ENCODE results near the gene AK5. TPM values are rescaled to one million over a fixed set of nuclear protein-coding genes. Genes with fewer than 3 reads are reported as not detected.
"Not testable (repeated sequence)": the region's sequence is repeated elsewhere in the genome, so short reads cannot be mapped to it uniquely, and the experiment has no call there.

The AK5 gene
- total RNA-seq, 2 donors from 2014 or later = 3.1 to 20.8 TPM

- TF ChIP-seq POLR2AphosphoS5 (IDR thresholded peaks at IDR 0.05) = no peak
- no peak for TF ChIP-seq POLR2A (IDR thresholded peaks at IDR 0.05)
- Histone ChIP-seq H3K36me3 (no peaks in the 10 kb centered on the region), H3K4me3 (no peak overlapping the region), H3K27ac (no peak overlapping the region), H3K4me1 (replicated peaks) (no peaks in the 10 kb centered on the region), H3K27me3 (replicated peaks; ENCODE audit: insufficient read depth) (no peaks in the 10 kb centered on the region), H3K9me3 (no peaks in the 10 kb centered on the region)
- intact Hi-C loops (cut with DNase I) = no loop called here
- 88% methylated on average over 4 of the region's 4 CpGs for WGBS
- DNase-seq (ENCODE audit: low spot score) = no peak
Measured at GRCh38 chr1:77415579-77415978, 133.8 kb downstream of the AK5 start.

- intact Hi-C loops (cut with DNase I) = no loop called here
- no peak overlapping the region for H3K27ac ChIP-seq
- TF ChIP-seq CTCF (IDR thresholded peaks at IDR 0.05) (peak in 1 of 4 experiments; percentile 10), POLR2AphosphoS5 (IDR thresholded peaks at IDR 0.05) (no peak)
- no peaks in the 10 kb centered on the region for H3K27me3 ChIP-seq (replicated peaks; ENCODE audit: insufficient read depth)
- DNase-seq (ENCODE audit: low spot score) = no peak
- no peak overlapping the region for H3K4me3 ChIP-seq
- no peaks in the 10 kb centered on the region for H3K9me3 ChIP-seq
- H3K36me3 ChIP-seq = no peaks in the 10 kb centered on the region
- 87% methylated on average over 5 of the region's 5 CpGs for WGBS
- no peaks in the 10 kb centered on the region for H3K4me1 ChIP-seq (replicated peaks)
Measured at GRCh38 chr1:77416692-77417450, 135.1 kb downstream of the AK5 start.

- H3K27me3 ChIP-seq (replicated peaks; ENCODE audit: insufficient read depth); H3K4me1 ChIP-seq (replicated peaks); DNase-seq (ENCODE audit: low spot score); H3K36me3 ChIP-seq; intact Hi-C loops (cut with DNase I); H3K27ac ChIP-seq; H3K9me3 ChIP-seq; H3K4me3 ChIP-seq: not testable (repeated sequence)
- 98% methylated on average over 3 of the region's 3 CpGs for WGBS
Measured at GRCh38 chr1:77418055-77418454, 136.2 kb downstream of the AK5 start.

GRCh38 chr1:77421504-77422233, 139.8 kb downstream of the AK5 start:
- Histone ChIP-seq H3K9me3 (no peaks in the 10 kb centered on the region), H3K36me3 (no peaks in the 10 kb centered on the region), H3K27me3 (replicated peaks; ENCODE audit: insufficient read depth) (no peaks in the 10 kb centered on the region), H3K4me1 (replicated peaks) (no peaks in the 10 kb centered on the region), H3K4me3 (no peak overlapping the region), H3K27ac (no peak overlapping the region)
- 94% methylated on average over 3 of the region's 3 CpGs for WGBS
- TF ChIP-seq POLR2A (IDR thresholded peaks at IDR 0.05) (no peak), POLR2AphosphoS5 (IDR thresholded peaks at IDR 0.05) (no peak), CTCF (IDR thresholded peaks at IDR 0.05) (no peak)
- DNase-seq (ENCODE audit: low spot score) = no peak
- intact Hi-C loops (cut with DNase I) = no loop called here

GRCh38 chr1:77424236-77424635, 142.4 kb downstream of the AK5 start:
- H3K9me3 ChIP-seq = no peaks in the 10 kb centered on the region
- no peaks in the 10 kb centered on the region for H3K4me1 ChIP-seq (replicated peaks)
- TF ChIP-seq POLR2AphosphoS5 (IDR thresholded peaks at IDR 0.05) (no peak), CTCF (IDR thresholded peaks at IDR 0.05) (no peak), POLR2A (IDR thresholded peaks at IDR 0.05) (no peak)
- no peak for DNase-seq (ENCODE audit: low spot score)
- no peaks in the 10 kb centered on the region for H3K27me3 ChIP-seq (replicated peaks; ENCODE audit: insufficient read depth)
- H3K4me3 ChIP-seq = no peak overlapping the region
- H3K27ac ChIP-seq = no peak overlapping the region
- intact Hi-C loops (cut with DNase I) = no loop called here
- no peaks in the 10 kb centered on the region for H3K36me3 ChIP-seq

GRCh38 chr1:77428068-77428467, 146.2 kb downstream of the AK5 start:
- TF ChIP-seq POLR2AphosphoS5 (IDR thresholded peaks at IDR 0.05) (no peak), POLR2A (IDR thresholded peaks at IDR 0.05) (no peak), CTCF (IDR thresholded peaks at IDR 0.05) (no peak)
- 84% methylated on average over 1 of the region's 1 CpG for WGBS
- no peak overlapping the region for H3K4me3 ChIP-seq
- no peaks in the 10 kb centered on the region for H3K4me1 ChIP-seq (replicated peaks)
- no peaks in the 10 kb centered on the region for H3K27me3 ChIP-seq (replicated peaks; ENCODE audit: insufficient read depth)
- no peaks in the 10 kb centered on the region for H3K9me3 ChIP-seq
- intact Hi-C loops (cut with DNase I) = no loop called here
- no peak for DNase-seq (ENCODE audit: low spot score)
- no peaks in the 10 kb centered on the region for H3K36me3 ChIP-seq
- no peak overlapping the region for H3K27ac ChIP-seq

Measured in prostate gland (tissue), 2 donors.